Cardiac muscle cell (in vitro differentiated cells and primary cell): ENCODE results near the gene LRRC74A. TPM values are rescaled to one million over a fixed set of nuclear protein-coding genes. Genes with fewer than 3 reads are reported as not detected.

Source experiments
- DNase-seq, 2 donors: peaks; one replicate each; pipeline versions ENCODE4 v3.0.0 to v3.0.0-alpha.2; 2010 to 2017; ENCODE audit warnings: low read depth in 1 of 2, low spot score in 1 of 2
- H3K27ac ChIP-seq: fragments of 200-600 bp; sonication (generic); 2 replicates; pipeline ENCODE4 v1.5.1; 2016
- H3K27me3 ChIP-seq: fragments of 200-600 bp; sonication (generic); 2 replicates; pipeline ENCODE4 v1.6.0; 2016; ENCODE audit warnings: control low read depth
- H3K36me3 ChIP-seq: fragments of 200-600 bp; sonication (generic); 2 replicates; pipeline ENCODE4 v1.5.1; 2016; ENCODE audit warnings: control low read depth
- H3K4me1 ChIP-seq: fragments of 200-600 bp; sonication (generic); 2 replicates; pipeline ENCODE4 v1.8.1; 2017; ENCODE audit warnings: low read depth, mild to moderate bottlenecking, mixed run types
- H3K4me3 ChIP-seq: fragments of 200-600 bp; sonication (generic); 2 replicates; pipeline ENCODE4 v1.5.1; 2016; ENCODE audit warnings: mild to moderate bottlenecking
- H3K9me3 ChIP-seq: fragments of 200-600 bp; sonication (generic); 2 replicates; pipeline ENCODE4 v1.5.1; 2017; ENCODE audit warnings: low read depth, mild to moderate bottlenecking, control low read depth
- polyA plus RNA-seq: library from polyadenylated mRNA; unstranded; fragments of >200 nt; fragmentation: Nextera tagmentation; extraction: Ambion mirVana; gene quantifications from 2 replicates; pipeline ENCODE4 v1.2.1, GENCODE V29; 2016
- total RNA-seq: library from RNA; depleted of rRNA; stranded (reverse); fragments of >200 nt; gene quantifications from 2 replicates; pipeline ENCODE4 v1.2.3, GENCODE V29; 2016
- TF ChIP-seq, protein P1 (sequence below): IDR thresholded peaks from 2 replicates; pipeline ENCODE4 v1.5.1; 2012; ENCODE audit warnings: low read depth, mild to moderate bottlenecking, low read length

The LRRC74A gene
- total and polyA plus RNA-seq, 2 experiments from 2014 or later: not detected

DNA sequence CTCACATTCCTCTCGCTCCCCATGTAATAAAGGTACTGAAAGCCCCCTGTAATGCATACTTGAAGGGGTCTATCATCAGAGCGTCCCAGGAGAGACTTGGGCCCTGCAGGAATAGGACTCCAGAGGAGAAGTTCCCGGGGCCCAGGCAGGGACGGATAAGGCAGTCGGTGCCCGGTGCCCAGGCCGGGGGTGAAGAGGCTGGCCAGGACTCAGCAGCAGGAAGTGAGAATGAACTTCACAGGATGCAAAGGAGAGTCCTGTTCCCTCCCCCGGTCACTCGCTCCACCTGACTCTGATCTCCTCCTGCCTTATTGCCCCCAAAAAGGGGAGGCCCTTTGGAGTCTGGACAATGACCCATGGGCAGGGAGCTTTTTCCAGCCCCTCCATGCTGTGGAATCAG, 40.2 kb downstream of the LRRC74A start:
- peaks cover 7% of the 10 kb centered on the region for H3K4me1 ChIP-seq
- no peak overlapping the region for H3K27ac ChIP-seq
- H3K4me3 ChIP-seq: no peak overlapping the region
- TF ChIP-seq, protein P1, sequence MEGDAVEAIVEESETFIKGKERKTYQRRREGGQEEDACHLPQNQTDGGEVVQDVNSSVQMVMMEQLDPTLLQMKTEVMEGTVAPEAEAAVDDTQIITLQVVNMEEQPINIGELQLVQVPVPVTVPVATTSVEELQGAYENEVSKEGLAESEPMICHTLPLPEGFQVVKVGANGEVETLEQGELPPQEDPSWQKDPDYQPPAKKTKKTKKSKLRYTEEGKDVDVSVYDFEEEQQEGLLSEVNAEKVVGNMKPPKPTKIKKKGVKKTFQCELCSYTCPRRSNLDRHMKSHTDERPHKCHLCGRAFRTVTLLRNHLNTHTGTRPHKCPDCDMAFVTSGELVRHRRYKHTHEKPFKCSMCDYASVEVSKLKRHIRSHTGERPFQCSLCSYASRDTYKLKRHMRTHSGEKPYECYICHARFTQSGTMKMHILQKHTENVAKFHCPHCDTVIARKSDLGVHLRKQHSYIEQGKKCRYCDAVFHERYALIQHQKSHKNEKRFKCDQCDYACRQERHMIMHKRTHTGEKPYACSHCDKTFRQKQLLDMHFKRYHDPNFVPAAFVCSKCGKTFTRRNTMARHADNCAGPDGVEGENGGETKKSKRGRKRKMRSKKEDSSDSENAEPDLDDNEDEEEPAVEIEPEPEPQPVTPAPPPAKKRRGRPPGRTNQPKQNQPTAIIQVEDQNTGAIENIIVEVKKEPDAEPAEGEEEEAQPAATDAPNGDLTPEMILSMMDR: no peak
- no peaks in the 10 kb centered on the region for H3K9me3 ChIP-seq
- DNase-seq: no peak
- no peaks in the 10 kb centered on the region for H3K27me3 ChIP-seq
- H3K36me3 ChIP-seq: no peaks in the 10 kb centered on the region

- no peaks in the 10 kb centered on the region for H3K36me3 ChIP-seq
- H3K4me3 ChIP-seq: no peak overlapping the region
- TF ChIP-seq, protein P1: no peak
- no peaks in the 10 kb centered on the region for H3K27me3 ChIP-seq
- H3K9me3 ChIP-seq: no peaks in the 10 kb centered on the region
- H3K4me1 ChIP-seq: peaks cover 7% of the 10 kb centered on the region
- no peak for DNase-seq
- H3K27ac ChIP-seq: no peak overlapping the region
Measured at GRCh38 chr14:76867516-76868453, 41.6 kb downstream of the LRRC74A start.

GRCh38 chr14:76868454-76869170, 42.4 kb downstream of the LRRC74A start:
- no peaks in the 10 kb centered on the region for H3K9me3 ChIP-seq
- DNase-seq: no peak
- H3K4me3 ChIP-seq: no peak overlapping the region
- TF ChIP-seq, protein P1: no peak
- H3K36me3 ChIP-seq: no peaks in the 10 kb centered on the region
- peaks cover 5% of the 10 kb centered on the region for H3K4me1 ChIP-seq
- no peak overlapping the region for H3K27ac ChIP-seq
- no peaks in the 10 kb centered on the region for H3K27me3 ChIP-seq

DNA sequence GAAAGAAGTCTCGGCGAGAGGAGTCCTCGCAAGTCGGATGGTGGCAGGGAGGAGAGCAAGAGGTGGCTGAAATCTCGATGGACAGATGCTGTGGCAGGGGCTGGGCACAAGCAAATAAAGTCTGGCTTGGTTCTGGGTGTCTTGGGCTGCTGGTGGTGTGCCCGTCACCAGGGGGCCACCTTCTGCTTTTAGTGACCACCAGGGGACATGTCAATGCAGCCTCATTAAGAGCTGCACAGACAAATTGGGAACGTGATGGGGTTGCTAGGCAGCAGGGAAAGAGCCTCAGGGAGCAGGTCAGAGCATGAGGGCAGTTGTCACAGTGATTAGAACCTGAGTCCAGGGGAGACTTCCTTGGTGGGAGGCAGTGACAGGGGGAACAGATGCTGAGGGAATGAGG, 44.0 kb downstream of the LRRC74A start:
- Histone ChIP-seq H3K36me3 (no peaks in the 10 kb centered on the region), H3K4me1 (no peaks in the 10 kb centered on the region), H3K4me3 (no peak overlapping the region), H3K27me3 (no peaks in the 10 kb centered on the region), H3K9me3 (no peaks in the 10 kb centered on the region), H3K27ac (no peak overlapping the region)
- DNase-seq: peak in 1 of 2 donors; percentile 17
- TF ChIP-seq, protein P1: no peak

DNA sequence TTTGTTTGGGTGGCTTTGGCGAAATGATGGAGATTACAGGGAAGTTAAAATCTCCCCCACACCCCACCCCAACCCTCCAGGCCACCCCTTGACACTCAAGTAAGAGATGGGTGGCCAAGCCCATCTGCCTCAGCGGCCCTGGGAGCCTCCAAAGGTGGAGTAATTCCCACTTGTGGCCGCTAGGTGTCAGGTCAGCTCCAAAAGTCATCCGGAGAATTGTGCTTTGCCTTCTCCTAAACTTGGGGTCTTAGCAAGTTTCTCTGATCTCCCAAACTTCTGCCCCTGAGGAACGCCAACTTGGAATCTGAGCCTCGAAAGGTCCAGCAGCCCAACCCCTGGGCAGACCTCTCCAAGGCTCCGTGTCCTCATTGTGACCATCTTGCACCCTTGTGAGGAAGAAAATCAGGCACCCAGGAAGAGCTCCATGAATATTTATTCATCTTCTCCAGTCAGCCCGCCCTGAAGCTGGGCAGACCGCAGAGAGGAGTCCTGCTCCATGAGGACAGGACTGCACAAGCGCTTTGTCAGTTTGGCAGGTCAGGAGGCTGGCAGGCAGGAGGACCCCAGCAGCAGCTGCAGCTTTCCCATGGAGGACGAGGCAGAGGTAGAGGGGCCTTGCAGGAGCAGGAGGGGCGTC, 46.7 kb downstream of the LRRC74A start:
- no peak overlapping the region for H3K27ac ChIP-seq
- no peaks in the 10 kb centered on the region for H3K36me3 ChIP-seq
- TF ChIP-seq, protein P1: peak; percentile 79
- peak; percentile 61 to 72 for DNase-seq
- H3K27me3 ChIP-seq: no peaks in the 10 kb centered on the region
- H3K4me1 ChIP-seq: no peaks in the 10 kb centered on the region
- H3K4me3 ChIP-seq: no peak overlapping the region
- no peaks in the 10 kb centered on the region for H3K9me3 ChIP-seq
